HG03571 (cell line): ENCODE results near the gene SLC13A4.
"Not testable (repeated sequence)": the region's sequence is repeated elsewhere in the genome, so short reads cannot be mapped to it uniquely, and the experiment has no call there.

Experiments
- ATAC-seq: cut with Tn5 transposase; IDR thresholded peaks from one replicate; pipeline ENCODE4 v1.9.1; 2021; ENCODE audit not compliant: unreplicated experiment

The SLC13A4 gene

GRCh38 chr7:135753616-135754413 lies 25.8 kb upstream of the SLC13A4 start:
- ATAC-seq, result no peak

GRCh38 chr7:135748770-135749169 lies 20.8 kb upstream of the SLC13A4 start, which contains the start of gene FAM180A:
FAM180A (minus strand) TSS chr7:135748813; CDS start chr7:135748580, 233 bp downstream.
- no peak for ATAC-seq

GRCh38 chr7:135747366-135747765 lies 19.4 kb upstream of the SLC13A4 start:
- no peak for ATAC-seq

GRCh38 chr7:135745703-135746312 lies 17.8 kb upstream of the SLC13A4 start:
- no peak for ATAC-seq

GRCh38 chr7:135744938-135745702 lies 17.1 kb upstream of the SLC13A4 start:
- no peak for ATAC-seq

- ATAC-seq, result no peak
These were observed 16.1 kb upstream of the SLC13A4 start for GRCh38 chr7:135743907-135744731.

GRCh38 chr7:135742371-135742770 lies 14.4 kb upstream of the SLC13A4 start:
- no peak for ATAC-seq

- ATAC-seq, result no peak
These were observed 13.9 kb upstream of the SLC13A4 start for GRCh38 chr7:135741905-135742304.

- ATAC-seq, result no peak
These were observed 12.9 kb upstream of the SLC13A4 start for GRCh38 chr7:135740889-135741288.

GRCh38 chr7:135737306-135737647 lies 9.3 kb upstream of the SLC13A4 start:
- ATAC-seq, result not testable (repeated sequence)

- ATAC-seq, result no peak
These were observed 8.8 kb upstream of the SLC13A4 start for GRCh38 chr7:135736586-135737305.

- no peak for ATAC-seq
These were observed 6.3 kb upstream of the SLC13A4 start for GRCh38 chr7:135734343-135734689.

- ATAC-seq, result no peak
These were observed 5.8 kb upstream of the SLC13A4 start for GRCh38 chr7:135733603-135734342.

GRCh38 chr7:135731131-135731530 lies 3.1 kb upstream of the SLC13A4 start:
- ATAC-seq, result no peak

- ATAC-seq, result no peak
These were observed 1.2 kb upstream of the SLC13A4 start for GRCh38 chr7:135729230-135729629.

- no peak for ATAC-seq
These were observed 894 bp downstream of the SLC13A4 start for GRCh38 chr7:135726911-135727673.

GRCh38 chr7:135726276-135726788 lies 1.7 kb downstream of the SLC13A4 start:
- no peak for ATAC-seq

- ATAC-seq, result no peak
These were observed 4.6 kb downstream of the SLC13A4 start for GRCh38 chr7:135723411-135723810.
